ENCODE results near the gene DMRTB1.

DMRTB1 gene

DNA sequence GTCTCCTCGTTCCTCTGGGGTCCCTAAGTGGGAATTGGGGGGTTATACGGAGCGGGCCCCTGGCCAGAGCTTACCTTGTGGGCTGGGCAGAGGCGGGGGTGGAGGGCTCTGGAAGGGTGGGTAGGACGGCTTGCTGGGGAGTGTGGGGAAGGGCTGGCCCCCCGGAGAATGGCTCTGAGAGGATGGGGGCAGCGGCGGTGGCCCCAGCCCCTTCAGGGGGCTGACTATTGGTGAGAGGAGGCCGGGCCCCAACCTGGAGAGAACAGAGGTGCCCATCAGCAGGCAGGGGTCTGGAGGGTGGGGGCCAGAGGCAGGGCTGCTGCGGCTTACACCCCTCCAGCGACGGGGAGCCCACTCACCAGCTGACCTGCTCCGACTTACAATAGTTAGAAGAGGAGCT lies 50.6 kb downstream of the DMRTB1 start:
- no peak for DNase-seq (ENCODE audit: low read depth)

DNA sequence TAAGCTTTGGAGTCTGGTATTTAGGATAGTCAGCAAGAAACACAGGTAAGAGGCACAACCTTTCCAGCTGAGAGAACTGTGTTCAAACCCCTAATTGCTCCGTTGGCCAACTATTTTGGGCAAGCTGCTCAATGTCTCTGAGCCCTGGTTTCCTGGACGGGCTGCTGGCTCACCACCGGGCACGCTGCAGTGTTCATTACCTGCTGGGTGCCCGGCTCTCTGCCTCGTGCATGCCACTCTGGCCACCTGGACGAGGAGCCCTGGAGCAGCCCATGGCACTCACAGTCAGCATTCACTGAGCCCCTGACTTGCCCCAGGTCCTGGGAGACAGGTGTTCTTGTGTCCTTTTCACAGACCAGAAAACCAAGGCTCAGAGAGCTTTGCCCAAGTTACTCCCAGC lies 51.0 kb downstream of the DMRTB1 start:
- DNase-seq (ENCODE audit: low read depth) = no peak

DNA sequence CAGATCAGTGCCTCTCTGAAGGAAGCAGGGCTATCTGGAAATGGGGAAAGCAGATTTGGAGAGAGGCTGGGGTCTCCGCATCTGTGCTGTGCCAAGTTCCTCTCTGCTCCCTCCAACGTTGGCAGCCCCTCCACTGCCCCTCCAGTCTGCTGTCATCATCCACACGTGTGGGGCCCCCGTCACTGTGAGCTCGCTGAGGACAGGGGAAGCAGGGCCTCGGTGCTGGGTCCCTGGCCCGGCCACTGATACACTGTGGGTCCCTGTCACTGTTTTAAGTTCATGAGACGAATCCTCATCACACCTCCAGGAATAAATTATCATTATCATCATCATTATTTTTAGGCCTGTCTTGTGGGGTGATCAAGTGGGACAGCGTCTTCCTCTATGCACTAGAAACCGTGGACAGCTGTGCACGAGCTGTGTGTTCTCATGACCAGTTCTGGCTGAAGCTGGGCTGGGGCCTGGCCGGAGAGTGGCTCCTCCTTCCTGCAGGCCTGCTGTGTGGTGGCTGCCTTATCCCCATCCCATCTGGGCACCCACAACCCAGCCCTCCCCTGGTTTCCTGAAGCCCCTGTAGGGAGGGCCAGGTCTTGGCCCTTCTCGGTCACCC lies 52.2 kb downstream of the DMRTB1 start:
- DNase-seq (ENCODE audit: low read depth) = no peak

GRCh38 chr1:53511933-53512806 lies 53.0 kb downstream of the DMRTB1 start:
- DNase-seq (ENCODE audit: low read depth) = no peak

DNA sequence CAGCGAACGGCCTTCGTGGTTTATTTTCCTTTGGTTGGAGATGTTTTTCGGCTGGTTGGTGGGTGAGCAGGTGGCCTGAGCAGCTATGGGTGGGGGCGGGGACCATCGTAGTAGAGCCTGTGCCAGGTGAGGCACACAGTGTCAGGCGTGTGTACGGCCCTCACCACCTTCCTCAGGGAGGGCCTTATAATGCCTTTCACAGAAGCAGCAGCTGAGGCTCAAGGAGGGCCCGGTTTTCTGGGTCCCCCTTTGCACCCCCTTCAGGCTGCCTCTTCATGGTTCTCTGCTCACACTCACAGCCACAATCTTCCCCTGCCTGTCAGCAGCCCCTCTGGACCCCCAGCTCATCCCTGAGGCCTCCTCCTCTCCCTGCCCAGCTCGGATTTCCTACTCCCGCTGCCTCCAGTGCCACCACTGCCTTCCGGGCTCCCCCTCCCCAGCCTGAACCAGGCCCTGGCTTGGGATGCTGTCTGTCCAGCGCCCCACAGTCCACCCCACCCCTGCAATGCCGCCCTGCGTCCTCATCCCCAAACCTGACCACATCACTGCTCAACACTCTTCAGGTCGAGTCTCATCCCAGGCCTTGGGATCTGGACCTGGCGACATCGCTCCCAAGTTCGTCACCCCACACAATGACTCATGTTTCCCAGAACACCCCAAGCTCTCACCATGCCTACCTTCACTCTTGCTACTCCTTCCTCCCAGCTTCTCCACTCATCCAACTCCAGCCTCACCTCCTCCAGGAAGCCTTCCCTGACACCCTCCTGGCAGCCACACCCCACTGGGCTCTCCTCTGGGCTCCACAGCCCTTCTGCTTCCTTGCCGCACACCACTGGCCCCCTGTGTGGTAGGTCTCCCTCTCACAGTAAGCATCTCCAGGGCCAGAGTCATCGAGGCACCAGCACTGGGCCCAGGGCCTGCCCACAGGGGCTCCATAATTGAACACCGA lies 53.9 kb downstream of the DMRTB1 start:
- DNase-seq (ENCODE audit: low read depth) = no peak

DNA sequence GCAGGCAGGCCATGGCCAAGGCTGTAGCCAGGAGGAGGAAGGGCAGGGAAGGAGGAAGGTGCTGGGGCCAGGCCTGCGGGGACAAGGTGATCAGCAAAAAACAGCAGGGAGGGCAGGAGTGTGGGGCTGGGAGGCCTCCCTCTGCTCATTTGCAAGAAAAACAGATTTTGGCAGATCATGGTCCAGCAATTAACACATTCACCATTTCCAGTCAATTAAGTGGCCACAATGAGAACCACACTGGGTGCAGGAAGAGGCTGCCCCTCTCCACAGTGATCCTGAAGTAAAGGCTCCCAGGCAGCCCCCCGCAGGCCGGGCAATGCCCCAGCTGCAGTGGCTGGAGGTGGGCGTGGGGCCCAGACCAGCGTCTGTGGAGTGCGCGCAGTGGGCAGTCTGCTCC lies 54.6 kb downstream of the DMRTB1 start:
- DNase-seq (ENCODE audit: low read depth) = no peak

DNA sequence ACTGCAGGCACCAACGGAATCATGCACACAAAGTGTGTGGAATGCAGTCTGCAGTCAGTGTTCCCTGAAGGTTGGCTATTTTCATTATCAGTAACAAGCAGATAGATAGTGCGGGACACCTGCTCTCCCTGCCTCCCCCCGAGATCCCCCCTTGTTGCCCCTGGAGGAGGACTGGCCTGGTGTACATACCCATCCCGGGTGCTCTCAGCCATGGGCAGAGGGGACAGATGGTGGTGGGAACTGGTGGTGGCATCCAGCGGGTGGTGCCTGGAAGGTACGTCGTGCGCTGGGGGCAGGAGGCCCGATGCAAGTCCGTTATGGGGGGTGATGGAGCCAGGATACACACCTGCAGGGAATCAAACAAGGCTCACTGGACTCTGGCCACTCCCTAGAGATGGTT lies 55.2 kb downstream of the DMRTB1 start:
- DNase-seq (ENCODE audit: low read depth) = no peak

DNA sequence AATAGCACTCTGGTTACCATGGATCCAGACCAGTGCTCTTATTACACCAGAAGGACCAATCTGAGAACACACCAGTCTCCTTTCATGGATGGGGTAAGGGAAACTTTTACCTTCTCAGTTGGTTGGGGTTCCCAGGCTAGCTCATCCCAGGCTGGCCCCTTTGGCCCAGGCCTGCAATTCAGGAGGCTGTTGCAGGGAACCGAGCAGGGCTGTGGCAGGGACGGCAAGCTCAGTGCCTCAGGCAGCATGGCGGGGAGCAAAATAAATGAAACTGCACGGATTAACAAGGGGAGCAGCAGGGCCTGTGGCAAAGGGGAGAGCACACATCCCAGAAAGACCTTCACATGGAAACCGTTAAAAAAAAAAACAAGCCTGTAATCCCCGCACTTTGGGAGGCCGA lies 57.0 kb downstream of the DMRTB1 start:
- no peak for DNase-seq (ENCODE audit: low read depth)
